Measurements from ENCODE around the gene KANK4.

The KANK4 gene

GRCh38 chr1:62187548-62187947 is 131.7 kb downstream of the KANK4 start:
- Histone ChIP-seq H3K79me2 (ENCODE audit: insufficient read depth, low read length) (no peaks in the 10 kb centered on the region), H3K4me2 (ENCODE audit: low read depth, low read length, poor library complexity, severe bottlenecking) (no peak overlapping the region), H3K9me3 (ENCODE audit: insufficient read depth, low read length) (no peaks in the 10 kb centered on the region), H4K20me1 (ENCODE audit: low read depth, low read length) (no peaks in the 10 kb centered on the region), H3K36me3 (ENCODE audit: low read length) (no peaks in the 10 kb centered on the region), H3K9ac (ENCODE audit: low read length) (no peak overlapping the region), H3K9me2 (replicated peaks; ENCODE audit: insufficient read depth, low read length) (no peaks in the 10 kb centered on the region), H3F3A (ENCODE audit: insufficient read depth) (no peaks in the 10 kb centered on the region), H3K4me3 (ENCODE audit: insufficient read depth, low read length, poor library complexity, severe bottlenecking) (no peak overlapping the region), H2AFZ (ENCODE audit: low read depth, low read length, severe bottlenecking) (no peak overlapping the region), H3K27me3 (ENCODE audit: low read length) (no peaks in the 10 kb centered on the region), H3K27ac (ENCODE audit: low read depth, low read length) (no peak overlapping the region)
- TF ChIP-seq EZH2phosphoT487 (conservative IDR thresholded peaks at IDR 0.05; ENCODE audit: low read length) (no peak), CTCF (IDR thresholded peaks at IDR 0.05; ENCODE audit: insufficient read depth, low read length, poor library complexity, severe bottlenecking) (no peak)

All from SU-DHL-6 (cell line).